ENCODE measurements around the gene RAB3B.

The RAB3B gene

DNA sequence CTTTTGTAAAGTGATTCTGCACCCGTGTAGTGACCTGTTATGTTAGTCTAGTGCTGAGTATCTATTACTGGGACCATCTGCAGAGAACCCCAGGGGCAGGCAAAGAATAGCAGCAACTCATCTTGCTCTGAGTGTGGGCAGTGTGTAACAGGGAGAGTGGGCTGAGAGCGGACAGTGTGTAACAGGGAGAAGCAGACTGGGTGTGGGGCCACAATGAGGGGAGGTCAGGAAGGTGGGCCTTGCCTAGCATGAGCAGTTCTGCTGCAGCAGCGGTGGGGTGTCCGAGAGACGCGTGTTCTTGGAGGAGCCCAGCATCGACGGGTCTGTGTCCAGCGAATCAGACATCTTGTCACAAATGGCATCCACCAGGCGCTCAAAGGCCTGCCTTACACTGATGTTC lies 70.8 kb downstream of the RAB3B start:
- Histone ChIP-seq H3K36me3 (ENCODE audit: insufficient read depth, low read length) (no peaks in the 10 kb centered on the region), H4K20me1 (ENCODE audit: insufficient read depth, low read length) (no peaks in the 10 kb centered on the region), H3K4me3 (ENCODE audit: low read depth, low read length, poor library complexity, severe bottlenecking) (no peak overlapping the region), H2AFZ (ENCODE audit: low read length) (no peak overlapping the region), H3K79me2 (ENCODE audit: insufficient read depth, low read length) (no peaks in the 10 kb centered on the region), H3K9ac (ENCODE audit: low read length) (no peak overlapping the region), H3F3A (ENCODE audit: insufficient read depth, low read length) (no peaks in the 10 kb centered on the region), H3K27me3 (ENCODE audit: insufficient read depth, low read length) (0 out of 2 replicates have a peak, but pooled peaks cover 2% of the 10 kb centered on the region), H3K9me3 (ENCODE audit: low read length) (no peaks in the 10 kb centered on the region), H3K9me2 (ENCODE audit: low read depth, low read length) (no peaks in the 10 kb centered on the region), H3K27ac (ENCODE audit: low read depth, low read length, poor library complexity, severe bottlenecking) (no peak overlapping the region), H3K4me2 (ENCODE audit: low read length) (no peak overlapping the region), H3K4me1 (ENCODE audit: insufficient read depth, low read length, severe bottlenecking) (no peaks in the 10 kb centered on the region)
- no peak for TF ChIP-seq EZH2 (IDR thresholded peaks at IDR 0.05; ENCODE audit: borderline replicate concordance, low read length)
- TF ChIP-seq, protein P1, sequence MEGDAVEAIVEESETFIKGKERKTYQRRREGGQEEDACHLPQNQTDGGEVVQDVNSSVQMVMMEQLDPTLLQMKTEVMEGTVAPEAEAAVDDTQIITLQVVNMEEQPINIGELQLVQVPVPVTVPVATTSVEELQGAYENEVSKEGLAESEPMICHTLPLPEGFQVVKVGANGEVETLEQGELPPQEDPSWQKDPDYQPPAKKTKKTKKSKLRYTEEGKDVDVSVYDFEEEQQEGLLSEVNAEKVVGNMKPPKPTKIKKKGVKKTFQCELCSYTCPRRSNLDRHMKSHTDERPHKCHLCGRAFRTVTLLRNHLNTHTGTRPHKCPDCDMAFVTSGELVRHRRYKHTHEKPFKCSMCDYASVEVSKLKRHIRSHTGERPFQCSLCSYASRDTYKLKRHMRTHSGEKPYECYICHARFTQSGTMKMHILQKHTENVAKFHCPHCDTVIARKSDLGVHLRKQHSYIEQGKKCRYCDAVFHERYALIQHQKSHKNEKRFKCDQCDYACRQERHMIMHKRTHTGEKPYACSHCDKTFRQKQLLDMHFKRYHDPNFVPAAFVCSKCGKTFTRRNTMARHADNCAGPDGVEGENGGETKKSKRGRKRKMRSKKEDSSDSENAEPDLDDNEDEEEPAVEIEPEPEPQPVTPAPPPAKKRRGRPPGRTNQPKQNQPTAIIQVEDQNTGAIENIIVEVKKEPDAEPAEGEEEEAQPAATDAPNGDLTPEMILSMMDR (IDR thresholded peaks at IDR 0.05; ENCODE audit: low read length), result no peak

DNA sequence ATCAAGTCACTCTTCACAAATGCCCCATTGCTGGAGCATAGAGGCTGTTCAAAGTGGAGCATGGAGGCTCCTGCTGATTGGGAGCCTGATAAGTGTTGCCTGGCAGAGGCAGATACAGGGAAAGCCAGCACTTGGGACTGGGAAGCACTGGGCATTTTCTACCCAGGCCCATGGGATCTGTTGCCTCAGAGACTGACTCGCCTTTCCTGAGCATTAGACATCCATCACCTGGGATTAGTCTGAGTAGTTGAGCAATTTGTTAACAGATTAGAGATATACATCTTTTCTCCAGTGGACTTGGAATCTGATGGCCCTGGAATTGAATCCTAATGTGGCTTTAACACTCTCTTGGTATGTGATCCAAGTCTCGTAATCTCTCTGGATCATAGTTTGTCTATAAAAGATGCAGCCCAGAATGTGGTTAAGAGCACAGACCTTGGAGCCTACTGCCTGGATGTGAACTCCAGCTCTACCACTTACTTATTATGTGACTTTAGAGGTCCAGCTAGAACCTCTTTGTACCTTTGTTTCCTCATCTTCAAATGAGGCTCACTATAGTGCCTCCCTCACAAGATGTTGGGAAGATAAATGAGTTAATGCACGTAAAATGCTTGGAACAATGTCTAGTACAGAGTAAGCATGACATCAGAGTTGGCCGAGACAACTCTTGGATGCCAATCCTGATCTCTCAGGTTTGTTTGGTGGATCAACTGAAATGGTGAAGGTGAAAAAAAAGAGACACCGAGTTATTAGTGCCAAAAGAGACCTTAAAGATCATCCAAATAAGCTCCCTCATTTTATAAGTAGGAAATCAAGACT lies 73.7 kb downstream of the RAB3B start:
- no peak for TF ChIP-seq EZH2 (IDR thresholded peaks at IDR 0.05; ENCODE audit: borderline replicate concordance, low read length)
- TF ChIP-seq, protein P1 (IDR thresholded peaks at IDR 0.05; ENCODE audit: low read length), result no peak
- no peak overlapping the region for H3K9ac ChIP-seq (ENCODE audit: low read length)
- no peaks in the 10 kb centered on the region for H3K9me2 ChIP-seq (ENCODE audit: low read depth, low read length)
- no peak overlapping the region for H2AFZ ChIP-seq (ENCODE audit: low read length)
- H3K4me1 ChIP-seq (ENCODE audit: insufficient read depth, low read length, severe bottlenecking), result no peaks in the 10 kb centered on the region
- H3K9me3 ChIP-seq (ENCODE audit: low read length), result no peaks in the 10 kb centered on the region
- no peaks in the 10 kb centered on the region for H3F3A ChIP-seq (ENCODE audit: insufficient read depth, low read length)
- H3K36me3 ChIP-seq (ENCODE audit: insufficient read depth, low read length), result no peaks in the 10 kb centered on the region
- no peak overlapping the region for H3K27ac ChIP-seq (ENCODE audit: low read depth, low read length, poor library complexity, severe bottlenecking)
- H4K20me1 ChIP-seq (ENCODE audit: insufficient read depth, low read length), result no peaks in the 10 kb centered on the region
- no peak overlapping the region for H3K4me3 ChIP-seq (ENCODE audit: low read depth, low read length, poor library complexity, severe bottlenecking)
- no peaks in the 10 kb centered on the region for H3K79me2 ChIP-seq (ENCODE audit: insufficient read depth, low read length)
- H3K27me3 ChIP-seq (ENCODE audit: insufficient read depth, low read length), result 0 out of 2 replicates have a peak, but pooled peaks cover 2% of the 10 kb centered on the region
- no peak overlapping the region for H3K4me2 ChIP-seq (ENCODE audit: low read length)

DNA sequence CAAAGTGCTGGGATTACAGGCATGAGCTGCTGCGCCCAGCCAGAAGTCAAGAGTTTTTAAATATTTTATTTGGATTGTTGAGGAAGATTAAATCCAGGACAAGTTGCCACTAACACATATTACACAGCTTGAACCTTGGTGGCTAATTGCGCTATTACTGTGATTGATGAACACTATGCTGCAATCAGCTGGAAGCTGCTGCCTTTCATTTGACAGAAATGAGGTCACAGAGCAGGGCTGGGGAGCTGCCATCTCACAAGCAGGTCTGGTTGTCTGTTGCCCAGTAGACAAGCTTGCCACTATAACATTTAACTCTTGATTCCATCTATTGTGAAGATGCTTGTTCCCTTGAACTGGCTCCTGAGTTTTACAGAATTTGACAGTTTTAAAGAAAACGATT lies 74.5 kb downstream of the RAB3B start:
- H3K9ac ChIP-seq (ENCODE audit: low read length), result no peak overlapping the region
- no peaks in the 10 kb centered on the region for H3F3A ChIP-seq (ENCODE audit: insufficient read depth, low read length)
- no peaks in the 10 kb centered on the region for H3K36me3 ChIP-seq (ENCODE audit: insufficient read depth, low read length)
- no peak overlapping the region for H3K4me3 ChIP-seq (ENCODE audit: low read depth, low read length, poor library complexity, severe bottlenecking)
- H3K27ac ChIP-seq (ENCODE audit: low read depth, low read length, poor library complexity, severe bottlenecking), result no peak overlapping the region
- TF ChIP-seq EZH2 (IDR thresholded peaks at IDR 0.05; ENCODE audit: borderline replicate concordance, low read length), result no peak
- TF ChIP-seq, protein P1 (IDR thresholded peaks at IDR 0.05; ENCODE audit: low read length), result no peak
- no peaks in the 10 kb centered on the region for H3K4me1 ChIP-seq (ENCODE audit: insufficient read depth, low read length, severe bottlenecking)
- H3K4me2 ChIP-seq (ENCODE audit: low read length), result no peak overlapping the region
- H3K79me2 ChIP-seq (ENCODE audit: insufficient read depth, low read length), result no peaks in the 10 kb centered on the region
- no peaks in the 10 kb centered on the region for H3K9me2 ChIP-seq (ENCODE audit: low read depth, low read length)
- no peaks in the 10 kb centered on the region for H3K9me3 ChIP-seq (ENCODE audit: low read length)
- no peak overlapping the region for H2AFZ ChIP-seq (ENCODE audit: low read length)
- H3K27me3 ChIP-seq (ENCODE audit: insufficient read depth, low read length), result 0 out of 2 replicates have a peak, but pooled peaks cover 2% of the 10 kb centered on the region
- no peaks in the 10 kb centered on the region for H4K20me1 ChIP-seq (ENCODE audit: insufficient read depth, low read length)
